ENCODE results near the gene DLGAP4. TPM values are rescaled to one million over a fixed set of nuclear protein-coding genes. Genes with fewer than 3 reads are reported as not detected.

Gene DLGAP4
- total and polyA plus RNA-seq, 2 of the 13 experiments (the other 11 are each of a cell fraction or from before 2014, with no cell fraction given): 15.2 to 26.7 TPM

GRCh38 chr20:36399147-36399968, 93.2 kb downstream of the DLGAP4 start (continued):
- no peak for TF ChIP-seq SNAPC4 (CRISPR knock-in tag; IDR thresholded peaks at IDR 0.05)
- TF ChIP-seq RFXAP (CRISPR knock-in tag; IDR thresholded peaks at IDR 0.05; ENCODE audit: borderline replicate concordance): 0 out of 2 replicates have a peak, but pooled peaks have one; percentile 16
- TF ChIP-seq MED8 (CRISPR knock-in tag; IDR thresholded peaks at IDR 0.05; ENCODE audit: insufficient replicate concordance): no peak
- no peak for TF ChIP-seq NR1H2 (CRISPR knock-in tag; IDR thresholded peaks at IDR 0.05; ENCODE audit: borderline replicate concordance, low read depth)
- peak; percentile 49; the same call in 1 of the 2 replicates for TF ChIP-seq ZFY (CRISPR knock-in tag; IDR thresholded peaks at IDR 0.05)
- TF ChIP-seq ZGPAT (CRISPR knock-in tag; IDR thresholded peaks at IDR 0.05): 0 out of 2 replicates have a peak, but pooled peaks have one; percentile 40
- TF ChIP-seq U2AF2 (IDR thresholded peaks at IDR 0.05; ENCODE audit: low read depth, low read length): no peak
- no peak for TF ChIP-seq KDM1A (CRISPR knock-in tag; IDR thresholded peaks at IDR 0.05)
- no peak for TF ChIP-seq ZNF414 (CRISPR knock-in tag; IDR thresholded peaks at IDR 0.05)
- TF ChIP-seq KDM2A (CRISPR knock-in tag; IDR thresholded peaks at IDR 0.05; ENCODE audit: borderline replicate concordance, low read depth): 0 out of 2 replicates have a peak, but pooled peaks have one; percentile 38
- TF ChIP-seq GATAD2A (CRISPR knock-in tag; IDR thresholded peaks at IDR 0.05): peak; percentile 61
- TF ChIP-seq ZNF446 (CRISPR knock-in tag; IDR thresholded peaks at IDR 0.05): no peak
- no peak for TF ChIP-seq KMT2A (CRISPR knock-in tag; IDR thresholded peaks at IDR 0.05)
- TF ChIP-seq KDM5B (CRISPR knock-in tag; IDR thresholded peaks at IDR 0.05; ENCODE audit: borderline replicate concordance): no peak
- peak; percentile 96 for TF ChIP-seq SRF (IDR thresholded peaks at IDR 0.05; ENCODE audit: low read depth, low read length)
- TF ChIP-seq MYC (CRISPR knock-in tag; IDR thresholded peaks at IDR 0.05; ENCODE audit: borderline replicate concordance): no peak
- TF ChIP-seq PHF8 (CRISPR knock-in tag; IDR thresholded peaks at IDR 0.05): no peak
- TF ChIP-seq MTA3 (CRISPR knock-in tag; IDR thresholded peaks at IDR 0.05): no peak
- no peak for TF ChIP-seq BRD4 (CRISPR knock-in tag; IDR thresholded peaks at IDR 0.05)
- peak; percentile 62; the same call in 1 of the 2 replicates for TF ChIP-seq MAFF (IDR thresholded peaks at IDR 0.05; ENCODE audit: low read depth, low read length)
- no peak for TF ChIP-seq ZNF460 (CRISPR knock-in tag; IDR thresholded peaks at IDR 0.05; ENCODE audit: borderline replicate concordance)
- 0 out of 2 replicates have a peak, but pooled peaks have one; percentile 18 for TF ChIP-seq ZNF292 (CRISPR knock-in tag; IDR thresholded peaks at IDR 0.05; ENCODE audit: borderline replicate concordance, low read depth)
- TF ChIP-seq MIER3 (CRISPR knock-in tag; IDR thresholded peaks at IDR 0.05; ENCODE audit: borderline replicate concordance): no peak

Data from HepG2 (cell line).